Activated CD4-positive, alpha-beta memory T cell treated with anti-CD3 and anti-CD28 coated beads, Interleukin-2, amount 10 ng/mL, durations not matched to agents 7 days and 5 days (primary cell): ENCODE data around the gene SDR42E1. TPM values are rescaled to one million over a fixed set of nuclear protein-coding genes. Genes with fewer than 3 reads are reported as not detected.

Experiments used
- CTCF ChIA-PET: fragments of 350-600 bp; sonication (Branson Sonifier 250); formaldehyde crosslinking; loops from one replicate; lab custom pipeline; 2021; ENCODE audit warnings: antibody characterized with exemption, inconsistent platforms; lab: Charles Lee
- POLR2A ChIA-PET: fragments of 350-600 bp; sonication (Branson Sonifier 250); formaldehyde crosslinking; loops from one replicate; lab custom pipeline; 2021; ENCODE audit warnings: antibody characterized with exemption; lab: Charles Lee
- DNase-seq: peaks from one replicate; pipeline ENCODE4 v3.0.0-alpha.2; 2020
- H3K27ac Mint-ChIP-seq: one replicate; pipeline ENCODE4 v1.8.0; 2021; ENCODE audit warnings: mild to moderate bottlenecking, mixed read lengths
- H3K27me3 Mint-ChIP-seq: one replicate; pipeline ENCODE4 v1.8.0; 2021; ENCODE audit warnings: mixed read lengths
- H3K36me3 Mint-ChIP-seq: one replicate; pipeline ENCODE4 v1.8.0; 2021; ENCODE audit warnings: low read depth, mixed read lengths
- H3K4me1 Mint-ChIP-seq: one replicate; pipeline ENCODE4 v1.8.0; 2021; ENCODE audit warnings: mixed read lengths
- H3K4me3 Mint-ChIP-seq: one replicate; pipeline ENCODE4 v1.8.0; 2021; ENCODE audit warnings: mild to moderate bottlenecking, mixed read lengths
- H3K9me3 Mint-ChIP-seq: one replicate; pipeline ENCODE4 v1.8.0; 2021; ENCODE audit warnings: mixed read lengths
- total RNA-seq, 2 experiments: library from RNA; stranded (reverse); gene quantifications; one replicate each; pipeline ENCODE4 v1.2.3, GENCODE V29; 2021

Gene SDR42E1
- total RNA-seq, 2 experiments from 2014 or later = 5.8 to 5.9 TPM

DNA sequence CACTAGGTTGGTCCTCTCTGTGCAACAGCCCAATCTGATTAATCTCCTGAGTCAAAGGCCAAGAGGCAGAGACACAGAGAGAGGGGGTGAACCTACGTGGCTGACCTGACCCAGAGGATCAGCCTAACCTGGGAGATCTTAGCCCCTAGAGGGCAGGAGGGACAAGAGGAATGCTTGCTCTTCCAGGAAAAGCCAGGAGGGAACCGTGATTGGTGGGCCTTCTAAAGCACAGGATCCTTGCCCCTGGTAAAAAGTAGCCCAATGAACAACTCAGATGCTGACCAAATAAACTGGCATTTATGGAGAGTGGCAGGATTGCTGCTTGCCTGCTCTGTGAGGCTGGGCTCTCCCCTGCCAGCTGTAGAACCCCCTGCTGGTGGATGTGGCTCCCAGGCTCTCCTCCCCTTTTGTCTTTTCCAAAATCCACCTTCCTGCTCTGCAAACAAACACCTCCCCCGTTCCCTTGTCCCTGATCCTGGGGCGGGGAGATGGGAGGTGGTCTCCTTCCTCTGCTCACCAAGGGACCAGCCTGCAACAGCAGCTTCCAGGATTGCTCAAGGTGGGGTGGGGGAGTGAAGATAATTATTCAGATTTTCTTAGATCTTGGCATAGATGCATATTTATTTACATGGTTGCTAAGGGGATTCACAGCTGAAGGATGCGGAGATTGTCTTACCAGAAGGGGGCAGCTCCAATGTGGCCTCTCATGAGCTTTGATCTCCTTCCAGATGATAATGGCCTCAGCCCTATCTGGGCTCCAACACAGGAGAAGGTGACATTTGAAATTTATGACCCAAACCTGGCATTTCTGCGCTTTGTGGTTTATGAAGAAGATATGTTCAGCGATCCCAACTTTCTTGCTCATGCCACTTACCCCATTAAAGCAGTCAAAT lies 71.9 kb downstream of the SDR42E1 start:
- no peak overlapping the region for H3K27ac Mint-ChIP-seq
- H3K4me3 Mint-ChIP-seq = no peak overlapping the region
- H3K9me3 Mint-ChIP-seq = no peaks in the 10 kb centered on the region
- H3K36me3 Mint-ChIP-seq = no peaks in the 10 kb centered on the region
- H3K4me1 Mint-ChIP-seq = peaks cover 3% of the 10 kb centered on the region
- no peaks in the 10 kb centered on the region for H3K27me3 Mint-ChIP-seq
- POLR2A ChIA-PET = no interaction called here
- CTCF ChIA-PET = interaction anchor here (1.4 kb wide), 1 partner anchor 291 kb away, joined by 8 read pairs; no protein-coding TSS in a partner anchor
- DNase-seq = no peak

Other genes starting within 250 kb of the SDR42E1 start
- gene PLCG2, start 232.2 kb downstream of the SDR42E1 start, total RNA-seq = 10 to 100 TPM; 11.0 to 13.3 TPM
- not detected for gene HSD17B2, start 23.8 kb upstream of the SDR42E1 start, total RNA-seq
- gene MPHOSPH6, start 158.8 kb upstream of the SDR42E1 start, total RNA-seq = 10 to 100 TPM; 27.1 to 28.7 TPM